ENCODE measurements around the gene STKLD1. TPM values are rescaled to one million over a fixed set of nuclear protein-coding genes. Genes with fewer than 3 reads are reported as not detected.
A peak's percentile ranks its signal among the peaks of the same experiment; 100 is the strongest.
"Not testable (repeated sequence)": the region's sequence is repeated elsewhere in the genome, so short reads cannot be mapped to it uniquely, and the experiment has no call there.

The STKLD1 gene
- total RNA-seq, 1 donor from 2014 or later, result 1.2 TPM

GRCh38 chr9:133371261-133371711 is 4.9 kb upstream of the STKLD1 start:
- intact Hi-C loops (cut with DNase I), result no loop called here
- peak overlapping the region; percentile 55 for H3K27ac ChIP-seq

GRCh38 chr9:133372144-133372543 is 4.0 kb upstream of the STKLD1 start:
- Histone ChIP-seq H3K4me1 (peaks cover 71% of the 10 kb centered on the region), H3K4me3 (no peak overlapping the region), H3K27me3 (no peaks in the 10 kb centered on the region), H3K36me3 (peaks cover 17% of the 10 kb centered on the region), H3K27ac (no peak overlapping the region), H3K9me3 (no peaks in the 10 kb centered on the region)
- TF ChIP-seq, protein P1, sequence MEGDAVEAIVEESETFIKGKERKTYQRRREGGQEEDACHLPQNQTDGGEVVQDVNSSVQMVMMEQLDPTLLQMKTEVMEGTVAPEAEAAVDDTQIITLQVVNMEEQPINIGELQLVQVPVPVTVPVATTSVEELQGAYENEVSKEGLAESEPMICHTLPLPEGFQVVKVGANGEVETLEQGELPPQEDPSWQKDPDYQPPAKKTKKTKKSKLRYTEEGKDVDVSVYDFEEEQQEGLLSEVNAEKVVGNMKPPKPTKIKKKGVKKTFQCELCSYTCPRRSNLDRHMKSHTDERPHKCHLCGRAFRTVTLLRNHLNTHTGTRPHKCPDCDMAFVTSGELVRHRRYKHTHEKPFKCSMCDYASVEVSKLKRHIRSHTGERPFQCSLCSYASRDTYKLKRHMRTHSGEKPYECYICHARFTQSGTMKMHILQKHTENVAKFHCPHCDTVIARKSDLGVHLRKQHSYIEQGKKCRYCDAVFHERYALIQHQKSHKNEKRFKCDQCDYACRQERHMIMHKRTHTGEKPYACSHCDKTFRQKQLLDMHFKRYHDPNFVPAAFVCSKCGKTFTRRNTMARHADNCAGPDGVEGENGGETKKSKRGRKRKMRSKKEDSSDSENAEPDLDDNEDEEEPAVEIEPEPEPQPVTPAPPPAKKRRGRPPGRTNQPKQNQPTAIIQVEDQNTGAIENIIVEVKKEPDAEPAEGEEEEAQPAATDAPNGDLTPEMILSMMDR (IDR thresholded peaks at IDR 0.05), result no peak
- no peak for DNase-seq
- intact Hi-C loops (cut with DNase I), result no loop called here
- ATAC-seq, result no peak

More at GRCh38 chr9:133371261-133371711, 4.9 kb upstream of the STKLD1 start:
- no peak for DNase-seq
- Histone ChIP-seq H3K9me3 (no peaks in the 10 kb centered on the region), H3K36me3 (peaks cover 25% of the 10 kb centered on the region), H3K4me3 (no peak overlapping the region), H3K4me1 (peaks cover 66% of the 10 kb centered on the region), H3K27me3 (no peaks in the 10 kb centered on the region)
- ATAC-seq, result no peak
- TF ChIP-seq, protein P1 (IDR thresholded peaks at IDR 0.05), result no peak

DNA sequence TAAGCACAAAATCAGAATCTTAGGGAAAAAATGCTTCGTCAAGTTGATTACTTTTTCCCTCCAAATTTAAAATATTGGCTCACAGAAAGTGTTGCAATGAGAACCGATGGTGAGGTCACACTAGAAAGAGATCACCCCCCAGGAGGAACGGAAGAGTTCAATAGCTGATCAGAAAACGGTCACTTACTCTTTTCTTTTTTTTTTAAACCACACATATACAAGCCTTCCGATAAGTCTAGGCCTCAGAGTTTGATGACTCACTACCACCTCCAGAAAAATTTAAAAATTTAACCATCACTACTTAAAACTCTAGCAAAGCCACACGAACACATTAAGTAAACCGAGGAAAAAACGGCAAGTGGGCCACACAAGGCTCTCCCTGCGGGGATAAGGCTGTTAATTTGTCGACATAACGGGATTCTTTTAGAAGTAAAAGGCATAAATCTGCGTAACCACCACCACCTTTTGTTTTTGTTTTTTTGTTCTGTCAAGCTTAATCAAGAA is 1.5 kb upstream of the STKLD1 start:
- DNase-seq (no peak), ATAC-seq (no peak)
- H3K4me1 ChIP-seq, result peaks cover 51% of the 10 kb centered on the region
- H3K9me3 ChIP-seq, result no peaks in the 10 kb centered on the region
- intact Hi-C loops (cut with DNase I), result no loop called here
- H3K27me3 ChIP-seq, result no peaks in the 10 kb centered on the region
- TF ChIP-seq, protein P1 (IDR thresholded peaks at IDR 0.05), result no peak
- H3K36me3 ChIP-seq, result peaks cover 14% of the 10 kb centered on the region
- peak overlapping the region; percentile 96 for H3K4me3 ChIP-seq
- H3K27ac ChIP-seq, result peak overlapping the region; percentile 96

DNA sequence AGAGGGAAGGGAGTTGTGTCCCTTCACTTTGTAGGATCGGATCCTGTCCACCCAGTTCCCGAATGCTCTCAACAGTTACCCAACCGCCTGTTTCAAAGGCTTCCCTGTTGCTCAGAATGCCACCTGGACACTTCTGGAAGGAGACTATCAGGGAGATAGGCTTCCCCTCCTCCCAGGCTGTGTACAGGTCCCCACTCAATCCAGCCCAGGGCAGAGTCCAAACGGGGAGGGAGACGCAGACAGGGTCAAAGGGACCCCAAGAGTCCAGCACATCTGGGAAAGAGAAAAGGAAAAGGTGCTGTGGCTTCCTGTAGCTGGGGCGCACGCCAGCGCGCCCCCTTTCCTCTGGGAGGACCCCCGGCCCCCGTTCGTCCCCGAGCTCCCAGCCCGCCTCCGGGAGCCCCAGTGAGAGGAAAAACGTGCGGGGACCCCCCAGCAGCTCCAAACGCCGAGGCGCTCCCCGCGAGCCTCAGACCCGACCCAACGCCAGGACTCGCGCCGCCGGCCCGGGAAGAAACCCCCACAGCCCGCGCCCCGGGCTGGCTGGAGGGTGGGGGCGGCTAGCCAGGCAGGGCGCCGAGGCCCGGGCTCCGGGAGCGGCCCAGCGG is 946 bp upstream of the STKLD1 start:
- Histone ChIP-seq H3K27ac (peak overlapping the region; percentile 96), H3K4me3 (peak overlapping the region; percentile 96), H3K4me1 (peaks cover 46% of the 10 kb centered on the region), H3K9me3 (no peaks in the 10 kb centered on the region), H3K27me3 (no peaks in the 10 kb centered on the region), H3K36me3 (peaks cover 8% of the 10 kb centered on the region)
- TF ChIP-seq, protein P1 (IDR thresholded peaks at IDR 0.05), result no peak
- ATAC-seq (peak; percentile 7), DNase-seq (no peak)
- intact Hi-C loops (cut with DNase I), result no loop called here

DNA sequence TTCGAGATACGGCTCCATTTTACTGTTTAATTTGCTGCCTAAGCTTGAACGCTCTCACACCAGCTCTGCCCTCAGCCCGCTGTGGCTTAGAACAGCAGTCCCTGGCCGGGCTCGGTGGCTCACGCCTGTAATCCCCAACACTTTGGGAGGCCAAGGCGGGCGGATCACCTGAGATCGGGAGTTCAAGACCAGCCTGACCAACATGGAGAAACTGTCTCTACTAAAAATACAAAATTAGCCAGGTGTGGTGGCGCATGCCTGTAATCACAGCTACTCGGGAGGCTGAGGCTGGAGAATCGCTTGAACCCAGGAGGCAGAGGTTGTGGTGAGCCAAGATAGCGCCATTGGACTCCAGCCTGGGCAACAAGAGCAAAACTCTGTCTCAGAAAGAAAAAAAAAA is 1.1 kb downstream of the STKLD1 start:
- H3K27ac ChIP-seq; ATAC-seq; H3K4me3 ChIP-seq; H3K27me3 ChIP-seq; H3K9me3 ChIP-seq; H3K36me3 ChIP-seq; intact Hi-C loops (cut with DNase I); DNase-seq: not testable (repeated sequence)
- H3K4me1 ChIP-seq, result peaks cover 26% of the 10 kb centered on the region

- no peak overlapping the region for H3K27ac ChIP-seq
- no peaks in the 10 kb centered on the region for H3K27me3 ChIP-seq
- TF ChIP-seq, protein P1 (IDR thresholded peaks at IDR 0.05), result no peak
- H3K4me3 ChIP-seq, result no peak overlapping the region
- no peaks in the 10 kb centered on the region for H3K9me3 ChIP-seq
- no peaks in the 10 kb centered on the region for H3K36me3 ChIP-seq
- DNase-seq (no peak), ATAC-seq (no peak)
- intact Hi-C loops (cut with DNase I), result no loop called here
- H3K4me1 ChIP-seq, result peaks cover 21% of the 10 kb centered on the region
Observed at GRCh38 chr9:133377721-133378216, 1.6 kb downstream of the STKLD1 start.

Measured in upper lobe of right lung (tissue), 1 donor.